Mesenchymal stem cell (in vitro differentiated cells and primary cell): ENCODE results near the gene ANKRD66. TPM values are rescaled to one million over a fixed set of nuclear protein-coding genes. Genes with fewer than 3 reads are reported as not detected.

Experiments used
- DNase-seq: peaks from one replicate; pipeline ENCODE4 v3.0.0-alpha.2; 2013
- H2AFZ ChIP-seq: one replicate; pipeline ENCODE4 v1.6.1; 2013; ENCODE audit warnings: low read depth, mild to moderate bottlenecking, control low read depth, inconsistent platforms, low read length, moderate library complexity
- H2AK5ac ChIP-seq: 2 replicates; pipeline ENCODE4 v1.6.1; 2013; ENCODE audit warnings: low read length, moderate library complexity, mild to moderate bottlenecking, inconsistent platforms; ENCODE audit not compliant: severe bottlenecking
- H2BK120ac ChIP-seq: one replicate; pipeline ENCODE4 v1.6.1; 2013; ENCODE audit warnings: low read depth, mild to moderate bottlenecking, inconsistent platforms, low read length, moderate library complexity
- H2BK12ac ChIP-seq, 2 experiments: one replicate each; pipeline ENCODE4 v1.6.1; 2013; ENCODE audit warnings: inconsistent platforms in 2 of 2, low read length in 2 of 2, mild to moderate bottlenecking in 2 of 2, moderate library complexity in 2 of 2, control low read depth in 1 of 2
- H2BK15ac ChIP-seq: one replicate; pipeline ENCODE4 v1.6.1; 2013; ENCODE audit warnings: mild to moderate bottlenecking, low read depth, inconsistent platforms; ENCODE audit not compliant: poor library complexity, severe bottlenecking
- H2BK5ac ChIP-seq: 2 replicates; pipeline ENCODE4 v1.6.1; 2013; ENCODE audit warnings: low read depth, mild to moderate bottlenecking, low read length, control low read depth, inconsistent platforms; ENCODE audit not compliant: poor library complexity, severe bottlenecking
- H3K14ac ChIP-seq, 2 experiments: one replicate each; pipeline ENCODE4 v1.6.1; 2013; ENCODE audit warnings: inconsistent platforms in 2 of 2, low read length in 2 of 2, control low read depth in 1 of 2, mild to moderate bottlenecking in 1 of 2, moderate library complexity in 1 of 2
- H3K18ac ChIP-seq, 2 experiments: one replicate each; pipeline ENCODE4 v1.6.1; 2013; ENCODE audit warnings: inconsistent platforms in 2 of 2, low read length in 2 of 2, control low read depth in 1 of 2, low read depth in 1 of 2, mild to moderate bottlenecking in 1 of 2
- H3K23ac ChIP-seq, 2 experiments: one replicate each; pipeline ENCODE4 v1.6.1; 2013; ENCODE audit warnings: inconsistent platforms in 2 of 2, low read length in 2 of 2, mild to moderate bottlenecking in 2 of 2, moderate library complexity in 2 of 2, control low read depth in 1 of 2
- H3K27ac ChIP-seq: 2 replicates; pipeline ENCODE4 v1.5.1; 2013; ENCODE audit warnings: mild to moderate bottlenecking, moderate library complexity, low read length, control low read depth, inconsistent platforms; ENCODE audit not compliant: poor library complexity, severe bottlenecking
- H3K27me3 ChIP-seq, 2 experiments: 2 replicates each; pipeline versions ENCODE4 v1.6.1 to v1.7.0; 2013; ENCODE audit warnings: low read length in 2 of 2, mild to moderate bottlenecking in 2 of 2, moderate library complexity in 2 of 2, control low read depth in 1 of 2, inconsistent platforms in 1 of 2; ENCODE audit not compliant: control insufficient read depth in 1 of 2, insufficient read depth in 1 of 2
- H3K36me3 ChIP-seq, 2 experiments: 2 replicates each; pipeline versions ENCODE4 v1.6.1 to v1.7.0; 2013; ENCODE audit warnings: low read length in 2 of 2, control low read depth in 1 of 2, inconsistent platforms in 1 of 2, low read depth in 1 of 2, mild to moderate bottlenecking in 1 of 2; ENCODE audit not compliant: insufficient read depth in 2 of 2, control insufficient read depth in 1 of 2
- H3K4ac ChIP-seq, 2 experiments: one replicate each; pipeline ENCODE4 v1.6.1; 2013; ENCODE audit warnings: inconsistent platforms in 2 of 2, low read length in 2 of 2, mild to moderate bottlenecking in 2 of 2, moderate library complexity in 2 of 2, control low read depth in 1 of 2, low read depth in 1 of 2
- H3K4me1 ChIP-seq: 2 replicates; pipeline ENCODE4 v1.6.1; 2013; ENCODE audit warnings: low read depth, low read length, control low read depth; ENCODE audit not compliant: control insufficient read depth, insufficient read depth
- H3K4me2 ChIP-seq: 2 replicates; pipeline ENCODE4 v1.6.1; 2013; ENCODE audit warnings: low read length, mild to moderate bottlenecking, inconsistent platforms; ENCODE audit not compliant: poor library complexity, severe bottlenecking
- H3K4me3 ChIP-seq, 2 experiments: 2 replicates each; pipeline versions ENCODE4 v1.5.1 to v1.7.0; 2013; ENCODE audit warnings: low read length in 2 of 2, mild to moderate bottlenecking in 2 of 2, control low read depth in 1 of 2, low read depth in 1 of 2; ENCODE audit not compliant: insufficient read depth in 1 of 2
- H3K79me1 ChIP-seq: replicated peaks from 2 replicates; pipeline ENCODE4 v1.6.1; 2013; ENCODE audit warnings: mild to moderate bottlenecking, control low read depth, low read length, inconsistent platforms; ENCODE audit not compliant: poor library complexity, severe bottlenecking
- H3K9ac ChIP-seq: 2 replicates; pipeline ENCODE4 v1.7.0; 2013; ENCODE audit warnings: mild to moderate bottlenecking, low read length, moderate library complexity
- H3K9me3 ChIP-seq: 2 replicates; pipeline ENCODE4 v1.7.0; 2013; ENCODE audit warnings: mild to moderate bottlenecking, low read length; ENCODE audit not compliant: control insufficient read depth
- H4K8ac ChIP-seq: one replicate; pipeline ENCODE4 v1.6.1; 2013; ENCODE audit warnings: inconsistent platforms, mild to moderate bottlenecking, low read length, moderate library complexity
- H4K91ac ChIP-seq: one replicate; pipeline ENCODE4 v1.6.1; 2013; ENCODE audit warnings: mild to moderate bottlenecking, low read length, inconsistent platforms
- WGBS: methylation state at CpG from one replicate; pipeline ENCODE4 v1.1.7; 2013; ENCODE audit warnings: mixed read lengths; 5-methylcytosine and 5-hydroxymethylcytosine counted together
- polyA plus RNA-seq, 2 experiments: library from polyadenylated mRNA; stranded (reverse); fragments of 200-250 nt; gene quantifications; one replicate each; pipeline ENCODE4 v1.2.3, GENCODE V29; 2013

ANKRD66 gene
- polyA plus RNA-seq (2013, experiment 1 of 2) = not detected
- polyA plus RNA-seq (2013, experiment 2 of 2) = not detected

DNA sequence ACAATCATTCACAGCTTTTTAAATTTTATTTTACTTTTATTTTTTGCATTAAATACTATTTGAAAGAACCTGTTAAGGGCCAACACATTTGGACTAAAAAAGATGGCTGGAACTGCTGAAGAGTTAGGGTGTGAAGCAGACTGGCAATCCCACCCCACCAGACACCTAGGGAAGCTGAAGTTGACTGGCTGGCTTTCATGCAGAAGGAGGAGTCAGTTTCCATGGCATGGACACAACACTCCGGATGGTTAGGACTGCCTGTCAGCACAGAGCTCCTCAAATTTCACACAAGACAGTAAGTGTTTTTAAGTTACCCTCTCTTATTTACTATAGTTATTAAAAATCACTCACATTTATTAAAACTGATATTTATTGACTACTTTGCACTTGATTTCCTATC is at the start of gene ANKRD66:
TSS of gene ANKRD66 (plus strand) at position 238 of the 400 bp plus-strand sequence. CDS start 5,016 bp downstream, outside the sequence.
- no peak within 1 kb of the TSS for H2AK5ac ChIP-seq
- H3K36me3 ChIP-seq = no peaks in the 10 kb centered on the region
- no peak within 1 kb of the TSS for H3K14ac ChIP-seq

DNA sequence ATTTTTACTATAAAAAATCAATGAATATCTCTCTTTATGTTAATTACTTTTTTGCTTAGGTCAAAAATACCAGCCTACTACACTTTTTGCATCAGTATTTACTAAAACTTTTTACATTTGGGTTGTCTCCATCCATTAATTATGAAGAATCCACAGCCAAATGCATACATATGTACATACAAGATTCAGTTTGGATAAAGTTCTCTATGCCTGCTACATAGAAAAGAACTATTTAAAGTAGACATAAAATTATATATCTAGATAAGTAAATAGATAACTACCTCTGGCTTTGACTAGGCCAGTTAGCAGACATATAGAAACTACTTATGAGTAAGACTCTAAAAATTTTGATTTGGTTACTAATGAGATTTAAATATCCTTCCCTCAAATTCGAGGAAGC is 46.8 kb upstream of the ANKRD66 start:
- no peak for DNase-seq

More for the DNA sequence above, at the start of gene ANKRD66:
- H2AFZ ChIP-seq = no peak within 1 kb of the TSS
- H2BK120ac ChIP-seq = no peak within 1 kb of the TSS
- H3K27ac ChIP-seq = no peak within 1 kb of the TSS
- no peak within 1 kb of the TSS for H3K4me3 ChIP-seq
- H4K8ac ChIP-seq = no peak within 1 kb of the TSS
- no peak within 1 kb of the TSS for H3K4me2 ChIP-seq
- no peaks in the 10 kb centered on the region for H3K9me3 ChIP-seq
- H3K79me1 ChIP-seq = no peaks in the 10 kb centered on the region
- H3K9ac ChIP-seq = no peak within 1 kb of the TSS
- DNase-seq = no peak
- H3K4me1 ChIP-seq = no peaks in the 10 kb centered on the region
- H4K91ac ChIP-seq = no peak within 1 kb of the TSS
- peaks cover 14 to 19% of the 10 kb centered on the region in 2 experiments for H3K27me3 ChIP-seq
- H2BK12ac ChIP-seq = no peak within 1 kb of the TSS
- H3K23ac ChIP-seq = no peak within 1 kb of the TSS
- no peak within 1 kb of the TSS for H2BK15ac ChIP-seq
- no peak within 1 kb of the TSS for H3K4ac ChIP-seq
- no peak within 1 kb of the TSS for H3K18ac ChIP-seq
- no CpG with 5 or more reads among the region's 1 CpG for WGBS
- H2BK5ac ChIP-seq = no peak within 1 kb of the TSS

DNA sequence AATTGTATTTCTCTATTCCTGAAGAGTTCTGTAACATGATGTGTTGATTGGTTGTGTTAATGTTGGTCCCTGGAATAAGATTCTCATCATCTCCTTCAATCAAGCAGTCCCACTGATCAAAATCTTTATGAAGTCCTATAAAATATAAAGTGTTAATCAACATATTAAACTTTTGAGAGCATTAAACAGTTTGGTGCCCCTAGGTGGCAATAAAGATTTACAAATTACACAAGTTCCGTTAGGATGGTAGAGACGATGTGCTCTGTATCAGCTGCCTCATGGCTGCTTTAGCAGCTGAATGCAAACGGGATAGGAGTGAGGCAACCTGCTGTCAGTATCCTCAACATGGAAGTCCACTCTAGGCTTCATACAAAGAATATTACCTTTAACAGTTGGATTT is 42.2 kb upstream of the ANKRD66 start:
- Histone ChIP-seq H3K4me3 (no peak overlapping the region), H3K36me3 (no peaks in the 10 kb centered on the region), H2AK5ac (no peak overlapping the region), H3K14ac (no peak overlapping the region), H3K27me3 (no peaks in the 10 kb centered on the region), H2BK120ac (no peak overlapping the region), H2BK5ac (no peak overlapping the region), H3K9ac (no peak overlapping the region), H3K9me3 (no peaks in the 10 kb centered on the region), H2AFZ (no peak overlapping the region), H2BK15ac (no peak overlapping the region), H2BK12ac (no peak overlapping the region), H3K27ac (no peak overlapping the region), H3K79me1 (no peaks in the 10 kb centered on the region), H3K23ac (no peak overlapping the region), H3K4ac (no peak overlapping the region), H4K91ac (no peak overlapping the region), H4K8ac (no peak overlapping the region), H3K4me1 (no peaks in the 10 kb centered on the region), H3K18ac (no peak overlapping the region), H3K4me2 (no peak overlapping the region)
- DNase-seq = no peak
- WGBS = 37% methylated on average over 2 of the region's 3 CpGs

More for the DNA sequence above, 46.8 kb upstream of the ANKRD66 start:
- H2BK120ac ChIP-seq = no peak overlapping the region
- WGBS = no CpG with 5 or more reads among the region's 1 CpG
- no peak overlapping the region for H2AK5ac ChIP-seq
- no peaks in the 10 kb centered on the region for H3K36me3 ChIP-seq
- H3K23ac ChIP-seq = no peak overlapping the region
- no peak overlapping the region for H3K4me2 ChIP-seq
- H3K9me3 ChIP-seq = no peaks in the 10 kb centered on the region
- no peak overlapping the region for H3K18ac ChIP-seq
- H3K4ac ChIP-seq = no peak overlapping the region
- H4K8ac ChIP-seq = no peak overlapping the region
- H2BK5ac ChIP-seq = no peak overlapping the region
- H3K14ac ChIP-seq = no peak overlapping the region
- H3K27me3 ChIP-seq = no peaks in the 10 kb centered on the region
- H3K27ac ChIP-seq = no peak overlapping the region
- H4K91ac ChIP-seq = no peak overlapping the region
- no peak overlapping the region for H2BK12ac ChIP-seq
- H3K79me1 ChIP-seq = no peaks in the 10 kb centered on the region
- H3K4me3 ChIP-seq = no peak overlapping the region
- no peak overlapping the region for H2BK15ac ChIP-seq
- H3K4me1 ChIP-seq = no peaks in the 10 kb centered on the region
- H3K9ac ChIP-seq = no peak overlapping the region
- H2AFZ ChIP-seq = no peak overlapping the region

DNA sequence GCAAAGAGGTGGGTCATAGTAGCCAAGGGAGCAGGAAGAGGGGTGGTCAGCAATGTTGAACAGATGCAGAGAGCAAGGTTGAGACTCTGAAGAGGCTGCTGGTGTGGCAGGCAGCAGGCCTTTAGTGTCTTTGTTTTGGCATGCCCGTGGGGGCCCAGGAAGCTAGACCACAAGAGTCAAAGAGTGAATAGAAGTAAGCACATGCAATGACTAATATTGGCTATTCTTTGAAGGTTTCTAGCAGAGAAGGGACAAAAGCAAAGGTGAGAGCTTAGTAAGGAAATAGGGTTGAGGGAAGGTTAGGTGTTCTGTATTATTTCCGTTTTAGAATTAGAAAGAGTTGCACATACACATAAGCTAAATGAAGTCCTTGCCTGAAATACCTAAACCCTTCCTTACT is 40.3 kb upstream of the ANKRD66 start:
- no peak overlapping the region for H3K27ac ChIP-seq
- no peak overlapping the region for H3K14ac ChIP-seq
- no peak overlapping the region for H3K4me3 ChIP-seq
- no peak overlapping the region for H4K91ac ChIP-seq
- H2BK120ac ChIP-seq = no peak overlapping the region
- no peak overlapping the region for H3K9ac ChIP-seq
- no peaks in the 10 kb centered on the region for H3K9me3 ChIP-seq
- no peak overlapping the region for H2BK15ac ChIP-seq
- no peak overlapping the region for H3K23ac ChIP-seq
- no peaks in the 10 kb centered on the region for H3K36me3 ChIP-seq
- no peak overlapping the region for H3K18ac ChIP-seq
- H3K27me3 ChIP-seq = peaks cover 0 to 4% of the 10 kb centered on the region in 2 experiments
- H3K4me1 ChIP-seq = no peaks in the 10 kb centered on the region
- no peak overlapping the region for H2AK5ac ChIP-seq
- H4K8ac ChIP-seq = no peak overlapping the region
- H2AFZ ChIP-seq = no peak overlapping the region
- H3K4ac ChIP-seq = no peak overlapping the region
- no peak overlapping the region for H2BK5ac ChIP-seq
- no peak overlapping the region for H3K4me2 ChIP-seq
- no peaks in the 10 kb centered on the region for H3K79me1 ChIP-seq
- 81% methylated on average over 2 of the region's 2 CpGs for WGBS
- DNase-seq = no peak
- no peak overlapping the region for H2BK12ac ChIP-seq
